Smooth muscle cell of the umbilical artery (primary cell): ENCODE results near the gene CMA1. TPM values are rescaled to one million over a fixed set of nuclear protein-coding genes. Genes with fewer than 3 reads are reported as not detected.

Experiments
- total RNA-seq: library from RNA; depleted of rRNA; stranded (reverse); fragments of >200 nt; gene quantifications from 2 replicates; pipeline ENCODE4 v1.2.3, GENCODE V29; 2014

CMA1 gene, protein sequence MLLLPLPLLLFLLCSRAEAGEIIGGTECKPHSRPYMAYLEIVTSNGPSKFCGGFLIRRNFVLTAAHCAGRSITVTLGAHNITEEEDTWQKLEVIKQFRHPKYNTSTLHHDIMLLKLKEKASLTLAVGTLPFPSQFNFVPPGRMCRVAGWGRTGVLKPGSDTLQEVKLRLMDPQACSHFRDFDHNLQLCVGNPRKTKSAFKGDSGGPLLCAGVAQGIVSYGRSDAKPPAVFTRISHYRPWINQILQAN
- total RNA-seq = not detected in 2 replicates

DNA sequence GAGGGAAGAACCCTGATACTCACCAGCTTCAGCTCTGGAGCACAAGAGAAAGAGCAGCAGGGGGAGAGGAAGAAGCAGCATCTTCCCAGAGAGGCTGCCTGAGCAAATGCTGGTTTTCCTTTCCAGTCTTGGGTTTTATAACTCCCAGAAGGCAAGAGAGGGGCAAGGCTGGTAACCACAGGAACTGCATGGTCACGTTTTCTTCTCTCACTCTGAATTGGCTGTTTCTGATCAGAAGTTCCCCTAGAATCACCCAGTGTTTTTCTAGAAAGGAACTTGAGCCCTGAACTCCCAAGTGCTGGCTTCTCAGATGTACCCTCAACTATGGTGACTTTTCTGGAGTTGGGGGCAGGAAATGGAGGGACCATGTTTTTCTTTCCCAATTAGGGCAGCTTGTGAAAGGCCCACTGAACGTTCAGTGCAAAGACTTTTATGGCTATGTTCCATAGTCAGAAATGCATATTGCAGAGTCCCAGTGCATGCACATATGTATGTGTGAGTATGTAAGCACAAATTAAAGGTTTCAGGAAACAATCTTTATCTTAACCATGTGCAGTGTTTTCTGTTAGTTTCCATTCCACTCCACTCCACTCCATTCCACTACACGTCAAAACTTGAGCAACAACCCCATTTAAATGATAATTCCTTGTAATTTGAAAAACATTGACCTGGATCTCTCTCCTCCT lies at the start of gene CMA1:
TSS of gene CMA1 (minus strand) at position 111 of the 686 bp plus-strand sequence. CDS start at position 81, 30 bp downstream.

Other genes starting within 250 kb of the CMA1 start
- 0.74 and 2.1 TPM in 2 replicates for gene TGM1, start 245.1 kb downstream of the CMA1 start, total RNA-seq
- gene RABGGTA, start 236.7 kb downstream of the CMA1 start, total RNA-seq = 29.7 and 35.2 TPM in 2 replicates
- gene DHRS1, start 208.5 kb downstream of the CMA1 start, total RNA-seq = 14.9 and 23.2 TPM in 2 replicates
- gene NOP9, start 208.4 kb downstream of the CMA1 start, total RNA-seq = 19.6 and 23.9 TPM in 2 replicates
- 0.59 and 0.69 TPM in 2 replicates for gene CIDEB, start 200.3 kb downstream of the CMA1 start, total RNA-seq
- 2.1 and 3.5 TPM in 2 replicates for gene LTB4R2, start 198.1 kb downstream of the CMA1 start, total RNA-seq
- gene LTB4R, start 196.8 kb downstream of the CMA1 start, total RNA-seq = 0.59 and 0.78 TPM in 2 replicates
- 0.59 and 0.97 TPM in 2 replicates for gene ADCY4, start 173.2 kb downstream of the CMA1 start, total RNA-seq
- gene RIPK3, start 168.3 kb downstream of the CMA1 start, total RNA-seq = not detected in 2 replicates
- gene NFATC4, start 140.1 kb downstream of the CMA1 start, total RNA-seq = 29.7 and 36.8 TPM in 2 replicates
- 1.2 and 3.0 TPM in 2 replicates for gene NYNRIN, start 109.3 kb downstream of the CMA1 start, total RNA-seq
- 1.7 and 2.7 TPM in 2 replicates for gene CBLN3, start 78.6 kb downstream of the CMA1 start, total RNA-seq
- 47.7 and 49.6 TPM in 2 replicates for gene KHNYN, start 78.3 kb downstream of the CMA1 start, total RNA-seq
- 8.2 and 13.1 TPM in 2 replicates for gene SDR39U1, start 65.5 kb downstream of the CMA1 start, total RNA-seq
- not detected in 2 replicates for gene CTSG, start 68.0 kb upstream of the CMA1 start, total RNA-seq
- gene GZMH, start 101.4 kb upstream of the CMA1 start, total RNA-seq = not detected in 2 replicates
- not detected in 2 replicates for gene GZMB, start 125.9 kb upstream of the CMA1 start, total RNA-seq